Measurements from ENCODE around the gene GTF2F2.
A peak's percentile ranks its signal among the peaks of the same experiment; 100 is the strongest.

Gene GTF2F2

DNA sequence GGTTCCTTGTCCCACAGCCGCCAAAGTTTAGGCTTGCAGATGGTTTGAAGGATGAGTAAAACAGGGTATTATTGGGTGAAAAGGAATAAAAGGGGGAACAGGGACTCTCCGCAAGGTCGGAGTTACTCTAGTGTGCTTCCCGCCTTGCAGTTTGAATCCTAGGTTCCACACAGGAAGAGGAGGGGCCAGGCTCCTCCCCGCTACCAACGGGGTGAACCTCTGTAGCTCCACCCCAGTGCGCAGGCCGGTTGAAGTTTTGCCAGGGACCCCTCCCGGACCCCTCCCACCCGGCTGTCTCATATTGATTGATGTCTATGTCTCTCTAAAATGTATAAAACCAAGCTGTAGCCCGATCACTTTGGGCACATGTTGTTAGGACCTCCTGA lies 11.6 kb upstream of the GTF2F2 start:
- Mint-ChIP-seq H3K9me3 (ENCODE audit: low read depth) (no peaks in the 10 kb centered on the region), H3K4me3 (no peak overlapping the region), H3K27ac (no peak overlapping the region), H3K4me1 (ENCODE audit: low read depth) (peaks cover 4% of the 10 kb centered on the region), H3K36me3 (no peaks in the 10 kb centered on the region), H3K27me3 (peaks cover 11% of the 10 kb centered on the region)

- no peaks in the 10 kb centered on the region for H3K36me3 Mint-ChIP-seq
- H3K9me3 Mint-ChIP-seq (ENCODE audit: low read depth), result no peaks in the 10 kb centered on the region
- H3K4me1 Mint-ChIP-seq (ENCODE audit: low read depth), result peaks cover 4% of the 10 kb centered on the region
- H3K4me3 Mint-ChIP-seq, result peak overlapping the region; percentile 48
- H3K27me3 Mint-ChIP-seq, result peaks cover 9% of the 10 kb centered on the region
- H3K27ac Mint-ChIP-seq, result peak overlapping the region; percentile 54
Observed at GRCh38 chr13:45109102-45109720, 11.1 kb upstream of the GTF2F2 start.

DNA sequence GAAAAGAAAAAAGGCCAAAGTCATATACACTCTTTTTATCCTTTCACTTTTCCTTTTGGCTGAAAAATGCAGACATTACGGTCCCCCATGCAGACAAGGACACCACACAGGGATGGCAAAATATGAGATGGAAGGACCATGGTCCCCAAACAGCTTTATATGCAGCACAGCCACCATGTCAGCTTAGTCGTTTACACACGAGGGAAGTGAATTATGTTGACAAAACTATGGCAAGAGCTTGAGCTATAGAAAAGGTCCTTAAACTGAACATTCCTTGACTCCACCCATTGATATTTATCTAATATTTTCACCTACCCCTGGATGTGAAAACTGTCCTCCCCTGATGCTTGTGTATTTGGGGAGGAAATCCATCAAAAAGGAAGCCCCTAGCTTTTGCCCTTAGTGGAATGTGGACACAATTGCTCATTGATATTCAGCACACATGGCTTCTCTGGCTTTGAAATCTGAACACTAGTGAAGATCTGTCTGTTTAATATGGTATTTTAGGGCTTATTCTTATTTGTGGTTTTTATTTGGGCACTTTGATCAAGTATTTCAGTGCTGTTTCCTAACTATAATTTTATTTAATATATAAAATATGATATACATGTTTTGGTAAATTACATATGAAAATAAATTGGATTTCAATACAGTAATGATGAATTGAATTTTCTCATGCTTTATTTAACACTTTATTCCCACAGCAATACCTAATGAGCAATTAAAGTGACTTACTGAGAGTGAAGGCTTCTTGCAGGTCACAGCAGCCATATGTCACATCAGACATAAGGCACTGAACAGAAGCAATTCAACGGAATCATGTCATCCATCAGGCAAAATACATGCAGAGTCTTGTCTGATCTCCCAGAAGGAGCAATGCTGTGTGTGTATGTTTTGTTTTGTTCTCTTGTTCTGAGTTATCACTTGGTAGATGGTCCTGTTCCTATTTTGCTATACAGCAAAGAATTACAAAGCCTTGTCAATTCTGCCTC lies 6.8 kb upstream of the GTF2F2 start:
- no peaks in the 10 kb centered on the region for H3K9me3 Mint-ChIP-seq (ENCODE audit: low read depth)
- peaks cover 7% of the 10 kb centered on the region for H3K4me1 Mint-ChIP-seq (ENCODE audit: low read depth)
- no peak overlapping the region for H3K27ac Mint-ChIP-seq
- no peak overlapping the region for H3K4me3 Mint-ChIP-seq
- peaks cover 4% of the 10 kb centered on the region for H3K27me3 Mint-ChIP-seq
- no peaks in the 10 kb centered on the region for H3K36me3 Mint-ChIP-seq

- no peaks in the 10 kb centered on the region for H3K36me3 Mint-ChIP-seq
- H3K27me3 Mint-ChIP-seq, result no peaks in the 10 kb centered on the region
- H3K9me3 Mint-ChIP-seq (ENCODE audit: low read depth), result no peaks in the 10 kb centered on the region
- H3K4me3 Mint-ChIP-seq, result no peak overlapping the region
- H3K4me1 Mint-ChIP-seq (ENCODE audit: low read depth), result peaks cover 10% of the 10 kb centered on the region
- H3K27ac Mint-ChIP-seq, result no peak overlapping the region
Observed at GRCh38 chr13:45119469-45119990, 780 bp upstream of the GTF2F2 start.

GRCh38 chr13:45120967-45121831 lies 889 bp downstream of the GTF2F2 start:
- H3K27me3 Mint-ChIP-seq, result no peaks in the 10 kb centered on the region
- H3K4me1 Mint-ChIP-seq (ENCODE audit: low read depth), result peaks cover 20% of the 10 kb centered on the region
- H3K27ac Mint-ChIP-seq, result no peak overlapping the region
- H3K9me3 Mint-ChIP-seq (ENCODE audit: low read depth), result no peaks in the 10 kb centered on the region
- no peaks in the 10 kb centered on the region for H3K36me3 Mint-ChIP-seq
- no peak overlapping the region for H3K4me3 Mint-ChIP-seq

- H3K36me3 Mint-ChIP-seq, result no peaks in the 10 kb centered on the region
- H3K4me3 Mint-ChIP-seq, result peak overlapping the region; percentile 63
- no peaks in the 10 kb centered on the region for H3K9me3 Mint-ChIP-seq (ENCODE audit: low read depth)
- no peaks in the 10 kb centered on the region for H3K27me3 Mint-ChIP-seq
- H3K27ac Mint-ChIP-seq, result peak overlapping the region; percentile 28
- peaks cover 26% of the 10 kb centered on the region for H3K4me1 Mint-ChIP-seq (ENCODE audit: low read depth)
Observed at GRCh38 chr13:45122941-45123340, 2.6 kb downstream of the GTF2F2 start.

GRCh38 chr13:45132369-45133064 lies 12.2 kb downstream of the GTF2F2 start:
- peaks cover 37% of the 10 kb centered on the region for H3K4me1 Mint-ChIP-seq (ENCODE audit: low read depth)

GRCh38 chr13:45133396-45134118 lies 13.2 kb downstream of the GTF2F2 start:
- Mint-ChIP-seq H3K4me1 (ENCODE audit: low read depth) (peaks cover 38% of the 10 kb centered on the region), H3K27me3 (no peaks in the 10 kb centered on the region), H3K36me3 (peaks cover 23% of the 10 kb centered on the region), H3K27ac (no peak overlapping the region), H3K4me3 (no peak overlapping the region), H3K9me3 (ENCODE audit: low read depth) (peaks cover 6% of the 10 kb centered on the region)

More at GRCh38 chr13:45132369-45133064, 12.2 kb downstream of the GTF2F2 start:
- no peaks in the 10 kb centered on the region for H3K27me3 Mint-ChIP-seq
- peak overlapping the region; percentile 31 for H3K27ac Mint-ChIP-seq
- H3K9me3 Mint-ChIP-seq (ENCODE audit: low read depth), result peaks cover 6% of the 10 kb centered on the region
- H3K4me3 Mint-ChIP-seq, result no peak overlapping the region
- peaks cover 16% of the 10 kb centered on the region for H3K36me3 Mint-ChIP-seq

GRCh38 chr13:45136741-45137504 lies 16.6 kb downstream of the GTF2F2 start:
- Mint-ChIP-seq H3K9me3 (ENCODE audit: low read depth) (peaks cover 6% of the 10 kb centered on the region), H3K27me3 (no peaks in the 10 kb centered on the region), H3K27ac (no peak overlapping the region), H3K4me1 (ENCODE audit: low read depth) (peaks cover 24% of the 10 kb centered on the region), H3K4me3 (no peak overlapping the region), H3K36me3 (peaks cover 23% of the 10 kb centered on the region)

- Mint-ChIP-seq H3K27me3 (no peaks in the 10 kb centered on the region), H3K4me1 (ENCODE audit: low read depth) (peaks cover 21% of the 10 kb centered on the region), H3K9me3 (ENCODE audit: low read depth) (peaks cover 2% of the 10 kb centered on the region), H3K27ac (no peak overlapping the region), H3K36me3 (peaks cover 22% of the 10 kb centered on the region), H3K4me3 (no peak overlapping the region)
Observed at GRCh38 chr13:45137526-45137925, 17.2 kb downstream of the GTF2F2 start.

DNA sequence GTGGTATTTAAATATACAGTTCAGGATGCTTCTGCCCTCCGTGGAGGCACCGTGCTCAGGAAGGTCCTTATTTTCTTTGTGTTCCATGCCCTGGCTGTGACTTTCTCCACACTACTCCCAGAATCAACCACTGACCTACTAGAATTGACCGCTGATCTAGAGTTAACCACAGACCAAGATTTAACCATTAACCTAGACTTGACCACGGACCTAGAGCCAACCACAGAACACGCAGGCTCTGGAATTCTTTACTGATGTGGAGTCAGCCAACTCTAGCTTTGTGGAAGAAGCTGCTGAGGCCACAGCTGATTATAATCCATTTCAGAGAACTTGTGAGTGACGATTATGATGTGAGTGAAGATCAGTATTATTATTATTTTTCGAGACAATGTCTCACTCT lies 18.0 kb downstream of the GTF2F2 start:
- Mint-ChIP-seq H3K4me1 (ENCODE audit: low read depth) (peaks cover 21% of the 10 kb centered on the region), H3K27me3 (no peaks in the 10 kb centered on the region), H3K36me3 (peaks cover 17% of the 10 kb centered on the region), H3K27ac (no peak overlapping the region), H3K9me3 (ENCODE audit: low read depth) (no peaks in the 10 kb centered on the region), H3K4me3 (no peak overlapping the region)

GRCh38 chr13:45141369-45141768 lies 21.1 kb downstream of the GTF2F2 start:
- peaks cover 25% of the 10 kb centered on the region for H3K4me1 Mint-ChIP-seq (ENCODE audit: low read depth)
- peaks cover 24% of the 10 kb centered on the region for H3K36me3 Mint-ChIP-seq
- H3K9me3 Mint-ChIP-seq (ENCODE audit: low read depth), result no peaks in the 10 kb centered on the region
- no peak overlapping the region for H3K27ac Mint-ChIP-seq
- no peak overlapping the region for H3K4me3 Mint-ChIP-seq
- no peaks in the 10 kb centered on the region for H3K27me3 Mint-ChIP-seq
